HepG2 (cell line): Measurements from ENCODE around the gene GTPBP6. TPM values are rescaled to one million over a fixed set of nuclear protein-coding genes. Genes with fewer than 3 reads are reported as not detected.
A peak's percentile ranks its signal among the peaks of the same experiment; 100 is the strongest.

ENCODE experiments used
- AFF4 ChIP-seq: sonication (generic); formaldehyde crosslinking; IDR thresholded peaks from 2 replicates; pipeline ENCODE4 v1.4.0; 2020; ENCODE audit warnings: missing genetic modification reagents
- CAMTA2 ChIP-seq: sonication (generic); formaldehyde crosslinking; IDR thresholded peaks from 2 replicates; pipeline ENCODE4 v1.4.0; 2020; ENCODE audit warnings: mild to moderate bottlenecking, missing genetic modification reagents, borderline replicate concordance
- CEBPZ ChIP-seq: IDR thresholded peaks from 2 replicates; pipeline ENCODE4 v1.6.1; 2012; ENCODE audit warnings: low read length, improper control_type of control experiment
- CSRNP2 ChIP-seq: sonication (generic); formaldehyde crosslinking; conservative IDR thresholded peaks from 2 replicates; pipeline ENCODE4 v1.8.0; 2022; ENCODE audit warnings: low read depth, missing genetic modification reagents
- IKZF4 ChIP-seq: sonication (generic); formaldehyde crosslinking; IDR thresholded peaks from 2 replicates; pipeline ENCODE4 v1.5.1; 2020; ENCODE audit warnings: borderline replicate concordance, mild to moderate bottlenecking, low read depth, missing genetic modification reagents; ENCODE audit errors: not compliant biosample characterization
- NFE2 ChIP-seq: sonication (generic); formaldehyde crosslinking; IDR thresholded peaks from 2 replicates; pipeline ENCODE4 v1.4.0; 2020; ENCODE audit warnings: missing genetic modification reagents
- NFYB ChIP-seq: sonication (generic); formaldehyde crosslinking; IDR thresholded peaks from 2 replicates; pipeline ENCODE4 v1.4.0; 2020; ENCODE audit warnings: missing genetic modification reagents
- PITX1 ChIP-seq: sonication (generic); formaldehyde crosslinking; IDR thresholded peaks from 2 replicates; pipeline ENCODE4 v1.5.1; 2020; ENCODE audit warnings: mild to moderate bottlenecking, missing genetic modification reagents
- POLR2G ChIP-seq: fragments of 200-400 bp; formaldehyde crosslinking; IDR thresholded peaks from 2 replicates; pipeline ENCODE4 v1.6.1; 2018; ENCODE audit warnings: mild to moderate bottlenecking, low read depth, low read length, moderate library complexity
- RARG ChIP-seq: sonication (generic); formaldehyde crosslinking; IDR thresholded peaks from 2 replicates; pipeline ENCODE4 v1.4.0; 2020; ENCODE audit warnings: low read depth, mild to moderate bottlenecking, missing genetic modification reagents
- RBFOX2 ChIP-seq: fragments of 200-400 bp; formaldehyde crosslinking; IDR thresholded peaks from 2 replicates; pipeline ENCODE4 v1.6.1; 2017; ENCODE audit warnings: low read depth, mild to moderate bottlenecking, low read length
- ZBTB38 ChIP-seq: sonication (generic); formaldehyde crosslinking; IDR thresholded peaks from 2 replicates; pipeline ENCODE4 v1.5.1; 2020; ENCODE audit warnings: mild to moderate bottlenecking, missing genetic modification reagents
- ZFY ChIP-seq: sonication (generic); formaldehyde crosslinking; IDR thresholded peaks from 2 replicates; pipeline ENCODE4 v1.4.0; 2020; ENCODE audit warnings: missing genetic modification reagents
- ZNF770 ChIP-seq: sonication (generic); formaldehyde crosslinking; IDR thresholded peaks from 2 replicates; pipeline ENCODE4 v1.5.0; 2020; ENCODE audit warnings: mild to moderate bottlenecking, missing genetic modification reagents
- polyA plus RNA-seq, 8 experiments: library from polyadenylated mRNA; depleted of rRNA in 3 of 8; stranded (reverse) in 7 of 8; unstranded in 1 of 8; fragments of >200 nt; fragmentation: Illumina TruSeq in 4 of 8; extraction: Trizol in 4 of 8; gene quantifications; 2 replicates each; pipeline versions ENCODE4 v1.2.1 to v1.2.3, GENCODE V29; 2011 to 2016; ENCODE audit warnings: low read depth in 4 of 8, missing spikeins in 1 of 8, mixed read lengths in 1 of 8; ENCODE audit not compliant: insufficient read depth in 1 of 8
- total RNA-seq, 5 experiments: library from RNA; depleted of rRNA; stranded (reverse); fragments of >200 nt; fragmentation: Illumina TruSeq; extraction: Trizol; gene quantifications; 2 replicates each; pipeline ENCODE4 v1.2.3, GENCODE V29; 2016; ENCODE audit warnings: low read depth in 1 of 5

Gene GTPBP6
- total and polyA plus RNA-seq, 2 of the 13 experiments (the other 11 are each of a cell fraction or from before 2014, with no cell fraction given), result 20.2 to 39.6 TPM

GRCh38 chrX:288561-288991 lies 30.0 kb downstream of the GTPBP6 start (continued):
- TF ChIP-seq CEBPZ, result no peak
- no peak for TF ChIP-seq CSRNP2 (CRISPR knock-in tag)
- no peak for TF ChIP-seq IKZF4 (CRISPR knock-in tag)
- no peak for TF ChIP-seq ZFY (CRISPR knock-in tag)
- TF ChIP-seq CAMTA2 (CRISPR knock-in tag), result no peak
- no peak for TF ChIP-seq NFE2 (CRISPR knock-in tag)
- TF ChIP-seq RARG (CRISPR knock-in tag), result no peak
- TF ChIP-seq ZBTB38 (CRISPR knock-in tag), result peak; percentile 41; the same call in 1 of the 2 replicates
- TF ChIP-seq AFF4, result no peak
- TF ChIP-seq ZNF770 (CRISPR knock-in tag), result no peak
- no peak for TF ChIP-seq PITX1 (CRISPR knock-in tag)
- no peak for TF ChIP-seq NFYB (CRISPR knock-in tag)
- peak; percentile 39; the same call in 1 of the 2 replicates for TF ChIP-seq POLR2G
- TF ChIP-seq RBFOX2, result peak; percentile 85
- TF ChIP-seq, all 625 proteins: peak for 6
